Islet of Langerhans (tissue), 1 donor: Measurements from ENCODE around the gene FGF13.

ENCODE experiments used
- FAIRE-seq: peaks from one replicate; lab custom pipeline; 2011; peaks lifted over from hg19 to GRCh38; lab: Jason Lieb, UNC

Gene FGF13

DNA sequence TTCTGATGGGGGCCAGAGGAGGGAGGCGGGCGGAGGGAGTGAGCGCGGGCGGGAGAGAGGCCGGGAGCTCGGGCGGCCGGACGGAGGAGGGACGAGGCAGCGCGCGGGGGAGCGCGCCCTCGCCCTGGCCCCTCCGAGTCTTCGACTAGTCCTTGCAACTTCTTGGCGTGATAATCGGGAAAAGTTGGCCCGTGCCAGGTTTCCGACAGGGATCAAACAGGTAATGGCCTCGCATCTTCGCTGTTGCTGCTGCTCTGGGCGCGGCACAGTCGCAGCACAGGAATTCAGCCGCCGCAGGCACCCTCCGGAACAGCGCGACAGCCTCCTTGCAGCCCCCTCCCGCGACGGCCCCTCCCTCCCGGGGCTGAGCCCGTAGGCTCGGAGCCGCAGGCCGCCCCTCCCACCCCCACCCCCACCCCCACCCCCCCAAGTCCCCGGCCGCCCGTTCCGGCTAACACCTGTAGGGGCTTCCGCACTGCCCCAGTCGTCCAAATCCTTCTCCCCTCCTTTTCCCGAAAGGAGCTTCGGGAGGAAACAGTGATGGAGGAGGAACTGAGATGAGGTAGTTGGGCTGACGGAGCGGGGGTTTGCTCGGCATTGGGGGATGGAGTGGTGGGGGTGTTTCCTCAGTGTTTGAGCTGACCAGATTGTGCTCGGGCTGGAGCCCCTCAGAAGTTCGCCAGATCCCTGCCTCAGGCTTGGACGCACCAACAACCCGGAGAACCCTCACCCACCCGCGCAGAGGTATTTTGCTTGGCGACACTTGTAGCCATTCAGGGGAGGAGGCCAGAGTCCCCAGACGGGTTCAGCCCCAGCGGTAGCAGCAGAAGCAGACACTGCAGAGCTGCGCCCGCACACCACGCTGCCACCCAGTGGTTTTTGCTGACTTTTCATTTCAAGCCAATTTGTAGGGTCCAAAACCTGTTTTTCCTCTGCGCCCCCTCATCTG, at the start of gene FGF13:
Gene FGF13, minus strand, starts transcription at position 319 of the 949 bp plus-strand sequence. CDS start 714 bp downstream, outside the sequence.
- FAIRE-seq, result no peak

DNA sequence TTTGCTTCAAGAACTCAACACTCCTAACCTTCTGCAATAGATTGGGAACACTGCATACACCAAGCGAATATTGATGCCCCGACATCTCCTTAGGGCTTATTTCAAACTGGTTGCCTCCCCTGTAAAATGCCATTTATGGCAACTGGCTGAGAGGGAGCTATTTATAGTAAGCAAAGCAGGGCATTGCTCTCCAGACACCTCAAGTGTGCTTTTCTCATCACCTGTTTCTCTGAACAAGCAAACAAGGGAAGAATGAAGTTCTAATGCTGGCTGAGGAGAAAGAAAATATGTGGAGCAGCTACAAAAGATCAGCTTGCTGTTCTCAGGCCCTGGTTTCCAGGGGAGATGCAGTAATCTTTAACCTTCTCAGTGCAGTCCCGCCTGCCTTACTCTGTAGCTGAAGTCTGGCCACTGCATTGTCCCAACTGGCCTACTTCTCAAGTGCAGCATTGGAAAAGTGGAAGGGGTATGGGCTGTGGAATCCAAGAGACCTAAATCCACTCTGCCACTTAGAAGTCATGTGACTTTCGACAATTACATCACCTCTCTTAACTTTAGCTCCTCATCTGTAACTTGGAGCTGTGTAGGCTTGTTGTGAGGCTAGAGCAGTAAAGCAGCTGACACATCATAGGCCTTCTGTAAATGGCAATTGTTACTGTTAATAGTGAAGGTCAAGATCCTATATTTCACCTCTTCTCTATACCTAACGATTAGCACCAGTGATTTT, 47.9 kb upstream of the FGF13 start:
- no peak for FAIRE-seq

DNA sequence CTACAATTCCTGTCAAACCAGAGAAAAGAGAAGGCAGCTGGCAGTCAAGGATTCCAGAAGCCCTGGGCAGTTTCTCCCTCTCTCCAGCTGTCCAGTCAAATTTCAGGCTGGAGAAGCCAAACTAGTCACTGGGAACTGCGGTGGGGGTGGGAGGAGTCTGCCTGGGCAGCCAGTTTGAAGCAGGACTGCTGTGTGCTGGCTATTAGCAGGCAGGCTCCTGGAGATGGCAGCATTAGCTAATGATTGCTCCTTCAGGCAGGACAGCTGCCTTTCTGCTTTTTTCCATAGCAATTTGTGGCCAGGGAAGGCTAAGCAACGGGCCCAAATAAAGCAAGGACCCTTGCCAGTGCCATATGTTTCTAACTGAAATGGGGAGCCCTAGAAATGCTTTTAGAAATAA, 44.7 kb upstream of the FGF13 start:
- no peak for FAIRE-seq

DNA sequence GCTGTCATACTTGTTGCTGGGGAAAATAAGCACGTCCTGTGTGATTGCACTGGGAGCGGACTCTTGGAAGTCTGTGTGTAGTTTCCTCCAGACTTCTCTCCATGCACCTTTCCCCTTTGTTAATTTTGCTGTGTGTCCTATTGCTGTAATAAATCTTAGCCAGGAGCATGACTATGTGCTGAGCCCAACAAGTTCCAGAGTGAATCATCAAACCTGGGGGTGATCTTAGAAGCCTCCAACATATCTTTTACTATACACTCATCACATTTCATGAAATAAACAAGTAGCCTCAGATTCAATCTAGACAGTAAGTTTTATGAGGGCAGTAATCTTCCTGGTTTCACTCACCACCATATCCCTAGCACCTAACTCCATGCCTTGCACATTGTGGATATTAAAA, 43.3 kb upstream of the FGF13 start:
- no peak for FAIRE-seq

DNA sequence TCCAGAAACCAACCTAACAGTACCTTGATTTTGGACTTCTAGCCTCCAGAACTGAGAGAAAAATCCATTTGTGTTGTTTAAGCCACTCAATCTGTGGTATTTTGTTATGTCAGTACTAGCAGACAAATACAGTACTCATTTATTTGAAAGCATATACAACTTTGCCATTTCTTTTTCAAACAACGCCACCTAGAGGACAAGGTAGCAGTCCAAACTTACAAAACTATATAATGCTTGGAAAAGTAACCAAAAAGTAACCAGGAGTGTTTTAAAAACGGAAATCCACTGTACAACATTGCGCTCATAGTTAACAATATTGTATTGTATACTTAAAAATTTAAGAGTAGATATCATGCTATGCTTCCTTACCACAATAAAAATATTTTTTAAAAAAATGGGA, 37.0 kb upstream of the FGF13 start:
- peak; percentile 91 for FAIRE-seq

DNA sequence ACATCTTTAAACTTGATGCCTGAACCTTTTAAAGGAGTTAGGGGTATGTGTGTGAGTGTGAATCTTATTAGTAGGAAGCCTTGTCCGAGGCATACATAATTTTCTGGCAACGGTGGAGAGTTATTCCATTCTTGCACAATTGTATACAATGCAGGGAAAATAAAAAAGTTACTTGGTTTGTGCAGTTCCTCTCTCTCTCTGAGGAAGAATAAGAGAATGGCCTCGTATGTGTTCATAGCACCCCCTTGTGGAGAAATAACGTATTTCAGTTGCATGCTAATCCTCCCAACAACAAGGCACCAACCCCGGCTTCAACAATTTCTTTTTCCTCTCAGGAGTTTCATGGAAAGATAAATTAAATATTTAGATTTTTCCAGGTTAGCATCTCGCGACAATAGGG, 33.7 kb upstream of the FGF13 start:
- peak; percentile 62 for FAIRE-seq

DNA sequence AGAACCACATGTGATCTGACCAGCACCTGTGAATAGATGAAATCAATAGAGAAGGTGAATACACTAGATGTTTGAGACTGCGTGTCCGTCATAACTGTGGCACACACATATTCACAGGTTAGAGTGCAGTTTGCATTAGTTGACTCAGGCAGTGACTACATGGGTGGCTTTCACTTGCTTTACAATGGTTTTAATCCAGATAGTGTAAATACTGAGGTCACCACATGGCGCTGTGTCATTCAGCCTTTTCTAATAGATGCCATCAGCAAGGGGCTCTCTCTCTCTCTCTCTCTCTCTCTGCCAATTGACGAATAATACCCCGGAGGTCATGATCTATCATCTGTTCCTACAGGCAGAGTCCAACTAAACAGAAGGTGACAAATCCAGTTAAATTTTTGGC, 30.7 kb upstream of the FGF13 start:
- FAIRE-seq, result no peak

DNA sequence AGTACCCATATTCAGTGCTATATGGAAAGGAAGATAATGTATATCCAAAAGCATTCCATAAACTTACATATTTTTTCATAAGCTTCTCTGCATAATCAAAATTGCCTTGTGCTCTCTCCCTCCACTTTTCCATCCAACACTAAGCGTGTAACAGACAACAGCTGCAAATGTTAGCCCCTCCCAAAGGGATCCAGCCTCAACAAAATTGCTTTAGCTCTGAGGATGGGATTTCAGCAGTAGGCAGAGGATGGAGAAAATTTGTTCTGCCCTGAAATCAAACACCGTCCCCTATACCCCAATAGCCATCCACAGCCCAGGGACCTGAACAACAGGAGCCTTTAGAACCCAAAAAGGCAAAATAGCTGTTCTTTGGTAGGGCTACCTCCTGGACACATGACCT, 28.8 kb upstream of the FGF13 start:
- FAIRE-seq, result no peak

DNA sequence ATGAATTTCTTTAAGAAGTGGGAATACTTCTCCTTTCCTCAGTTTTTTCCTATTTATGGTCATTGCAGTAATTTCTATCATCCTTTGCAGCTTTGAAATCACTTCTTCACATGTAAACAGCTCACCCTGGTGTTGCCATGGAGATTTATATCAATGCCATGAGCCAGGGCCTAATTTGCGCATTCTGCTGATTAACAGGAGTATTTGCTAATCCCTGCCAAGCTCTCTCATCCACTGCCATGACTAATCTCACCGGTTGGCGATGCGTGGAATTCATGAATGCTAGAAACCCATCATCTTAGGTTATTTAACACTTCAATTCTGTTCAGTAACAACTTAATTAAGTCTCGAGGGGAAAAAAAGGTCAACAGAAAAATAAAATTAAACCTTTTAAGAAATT, 11.8 kb upstream of the FGF13 start:
- FAIRE-seq, result peak; percentile 62

DNA sequence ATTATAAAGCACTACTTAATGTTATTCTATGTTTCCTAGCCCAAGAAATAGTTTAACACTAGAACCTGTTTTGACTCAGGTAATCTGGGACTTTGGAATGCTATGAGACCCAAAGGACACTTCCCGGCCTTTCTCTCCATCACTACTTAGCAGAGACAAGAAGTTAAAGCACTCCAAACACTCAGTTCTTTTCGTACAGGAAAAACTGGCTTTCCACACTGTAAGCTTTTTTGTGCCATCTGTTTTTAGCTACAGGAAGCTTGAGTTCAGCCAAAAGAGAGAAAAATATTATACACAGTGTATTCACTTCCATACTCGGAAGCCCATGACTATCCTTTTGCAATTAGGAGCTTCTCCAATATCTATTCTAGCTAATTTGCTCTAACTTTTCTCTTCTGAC, 7.9 kb upstream of the FGF13 start:
- no peak for FAIRE-seq

DNA sequence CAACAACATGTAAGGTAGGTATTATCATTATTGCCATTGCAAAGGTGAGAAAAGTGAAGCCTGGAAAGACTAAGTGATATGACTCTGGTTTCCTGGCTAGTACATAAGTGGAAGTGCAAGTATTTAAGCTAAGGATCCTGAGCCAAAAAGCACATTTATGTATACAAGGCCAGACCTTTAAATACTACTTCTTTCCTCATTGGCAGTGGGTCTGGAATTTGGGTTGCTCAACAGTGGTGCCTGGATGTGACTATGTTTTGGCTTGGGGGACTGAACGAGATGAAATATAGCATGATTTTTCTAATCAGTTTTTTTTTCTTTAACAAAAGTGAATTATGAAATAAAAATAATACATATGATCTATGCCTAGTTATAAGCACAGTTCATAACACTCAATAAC, 7.4 kb upstream of the FGF13 start:
- no peak for FAIRE-seq

DNA sequence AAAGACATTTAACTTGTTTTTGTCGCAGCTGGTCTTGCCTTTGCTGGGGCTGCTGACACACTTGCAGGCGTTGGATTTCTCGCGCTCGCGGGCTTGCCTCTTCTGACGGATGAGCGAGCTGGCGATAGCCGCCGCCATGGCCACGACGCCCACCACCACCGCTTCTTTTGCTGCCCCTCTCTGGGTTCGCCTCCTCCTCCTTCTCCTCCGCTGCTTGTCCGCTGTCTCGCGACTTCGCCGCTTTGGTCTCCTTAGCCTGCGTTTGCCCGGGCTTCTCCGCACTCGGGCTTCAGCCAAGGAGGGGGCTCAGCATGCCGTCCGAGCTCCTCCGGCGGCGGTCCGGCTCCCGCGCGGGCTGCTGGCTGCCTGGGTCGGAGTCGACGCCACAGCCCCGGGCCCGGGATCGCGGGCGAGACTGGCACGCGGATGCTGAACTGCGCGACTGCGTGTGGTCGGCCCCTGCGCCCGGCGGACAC, 613 bp downstream of the FGF13 start:
- no peak for FAIRE-seq

DNA sequence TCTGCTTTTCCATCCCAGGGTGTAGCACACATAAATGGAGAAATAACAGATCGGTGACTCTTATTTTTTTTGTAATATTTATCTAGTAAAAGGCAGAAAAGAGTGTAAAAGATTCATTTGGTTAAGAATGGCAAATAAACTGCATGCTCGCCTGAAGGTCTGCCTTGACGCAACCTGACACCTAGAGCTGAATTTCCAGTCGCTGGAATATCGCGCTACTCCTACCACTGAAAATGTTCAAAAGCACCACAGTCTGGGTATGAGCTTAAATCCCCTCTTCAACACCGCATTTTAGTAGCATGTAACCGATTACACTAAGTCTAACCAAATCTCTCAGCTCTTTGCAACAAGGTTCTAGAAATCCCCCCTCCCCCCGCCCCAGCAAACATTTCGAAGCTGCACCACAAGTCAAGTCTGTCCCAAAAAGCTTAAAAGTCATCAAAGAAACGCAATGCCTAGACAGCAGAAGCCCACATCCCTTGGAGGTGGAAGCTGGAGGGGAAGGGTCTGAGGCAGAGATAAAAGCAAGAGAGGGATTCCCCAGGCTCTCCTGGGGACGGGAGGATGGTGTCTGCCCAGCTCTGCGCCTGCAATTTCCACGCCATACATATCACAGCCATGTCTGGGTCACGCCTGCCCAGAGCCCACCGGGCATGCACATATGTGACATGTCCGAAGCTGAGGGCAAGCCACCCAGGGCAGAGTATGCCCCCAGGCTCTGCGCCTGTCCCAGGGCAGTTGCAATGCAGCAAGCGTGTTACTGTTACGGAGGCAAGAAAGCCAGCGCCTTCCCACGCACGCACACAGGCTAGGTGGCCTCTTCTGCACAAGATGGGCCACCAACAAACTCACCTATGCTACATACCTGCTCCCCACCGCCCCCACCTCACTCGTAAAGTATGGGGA, 1.4 kb downstream of the FGF13 start:
- no peak for FAIRE-seq

DNA sequence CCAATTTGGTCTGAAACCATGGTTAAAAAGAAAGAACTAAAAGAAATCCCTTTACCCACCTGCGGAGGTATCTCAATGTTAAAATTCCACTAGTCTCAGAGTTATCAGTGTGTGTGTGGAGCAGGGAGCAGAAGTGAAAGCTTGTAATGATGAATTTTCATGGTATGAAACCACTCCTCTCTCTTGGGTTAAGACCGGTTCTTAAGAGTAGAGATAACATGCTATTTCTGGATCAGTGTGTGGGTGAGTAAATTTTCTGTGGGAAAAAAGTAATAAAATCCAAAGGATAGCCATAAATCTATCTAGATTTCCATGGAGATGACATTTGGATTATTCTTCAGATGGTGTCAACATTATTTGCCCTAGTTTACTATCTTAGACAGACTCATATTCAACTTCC, 3.2 kb downstream of the FGF13 start:
- FAIRE-seq, result no peak

DNA sequence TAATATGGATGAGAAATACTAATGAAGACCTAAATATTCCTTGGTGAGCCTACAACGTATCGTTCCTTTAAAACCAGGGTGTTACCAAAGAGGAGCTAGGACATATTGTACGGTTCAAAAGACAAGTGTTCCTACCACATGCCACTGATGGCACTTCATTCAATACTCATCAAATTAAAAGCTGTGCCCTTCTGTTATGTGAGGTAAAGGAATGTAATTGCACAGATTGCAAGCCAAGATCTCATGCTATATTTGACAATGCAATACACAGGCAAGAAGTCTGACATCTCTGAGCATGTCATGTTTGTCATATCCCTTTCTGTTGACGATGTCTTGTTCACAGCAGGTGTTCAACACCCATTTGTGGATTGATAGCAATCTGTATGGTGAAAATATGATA, 6.9 kb downstream of the FGF13 start:
- no peak for FAIRE-seq

DNA sequence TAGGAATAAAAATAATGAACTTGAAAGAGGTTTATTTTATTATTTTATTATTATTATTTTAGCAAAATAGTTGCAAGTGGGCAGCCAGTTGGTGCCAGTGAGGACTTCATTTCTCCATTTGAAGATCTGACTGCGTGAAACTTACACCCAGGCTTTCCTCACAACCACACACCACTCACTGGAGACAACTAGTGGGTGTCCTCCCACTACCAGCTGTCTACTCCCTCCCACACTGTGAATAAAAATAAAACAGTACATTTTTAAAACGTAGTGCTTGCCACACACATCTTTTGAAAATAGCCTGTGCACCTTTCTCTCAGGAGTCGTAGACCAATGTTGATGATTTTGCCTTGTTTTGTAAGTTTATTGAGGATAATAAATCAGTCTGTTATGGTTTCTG, 7.4 kb downstream of the FGF13 start:
- FAIRE-seq, result no peak

DNA sequence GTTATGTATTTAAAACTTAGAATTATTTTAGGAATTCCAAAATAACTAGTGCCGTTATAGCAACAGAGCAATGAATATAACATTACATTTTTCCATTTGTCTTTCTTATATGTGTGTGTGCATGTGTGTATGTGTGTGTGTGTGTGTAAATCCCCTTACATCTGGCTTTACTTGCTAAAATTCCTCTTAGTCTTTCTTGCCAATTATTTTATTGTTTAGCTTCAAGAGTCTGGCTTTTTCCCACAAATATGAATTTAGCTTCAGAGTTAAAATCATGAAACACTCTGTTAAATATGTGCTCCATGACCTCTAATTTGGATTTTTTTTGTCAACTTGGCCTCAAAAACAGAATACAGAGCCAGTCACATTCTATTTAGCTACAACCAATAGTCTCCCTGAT, 18.9 kb downstream of the FGF13 start:
- FAIRE-seq, result no peak

DNA sequence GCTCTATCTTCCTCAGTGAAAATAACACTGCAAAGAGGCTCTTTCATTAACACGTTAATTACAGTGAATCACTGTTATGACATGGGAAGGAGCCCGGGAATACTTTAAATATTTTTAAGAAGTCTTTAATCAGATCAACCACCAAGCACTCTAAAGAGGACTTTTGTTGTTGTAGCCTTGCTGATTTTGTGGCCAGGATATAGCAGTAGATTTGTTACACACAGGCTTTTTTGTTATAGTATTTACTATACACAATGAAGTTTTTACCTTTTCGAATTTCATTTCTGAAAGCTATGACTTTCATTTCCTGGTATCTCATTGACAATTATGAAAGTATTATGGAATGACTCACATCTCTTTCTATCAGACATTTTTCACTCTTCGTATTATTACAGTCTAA, 20.3 kb downstream of the FGF13 start:
- FAIRE-seq, result no peak

DNA sequence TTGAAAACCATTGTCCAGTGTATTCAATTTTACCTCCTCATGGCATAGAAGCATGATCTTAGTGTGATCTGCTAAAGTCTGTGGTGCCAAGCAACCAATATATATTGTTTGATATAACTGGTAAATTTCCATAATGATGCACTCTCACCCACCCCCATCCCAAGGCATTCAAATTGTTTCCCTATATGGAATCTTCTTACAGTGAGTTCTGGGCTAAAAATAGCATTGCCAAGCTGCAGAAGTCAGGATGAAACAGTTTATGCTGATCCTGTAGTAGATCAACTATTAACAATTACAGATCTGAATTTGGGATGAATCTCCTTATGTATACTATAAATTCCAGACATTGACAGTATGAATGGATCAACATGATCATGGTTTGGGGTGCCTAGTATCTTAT, 20.9 kb downstream of the FGF13 start:
- FAIRE-seq, result no peak

DNA sequence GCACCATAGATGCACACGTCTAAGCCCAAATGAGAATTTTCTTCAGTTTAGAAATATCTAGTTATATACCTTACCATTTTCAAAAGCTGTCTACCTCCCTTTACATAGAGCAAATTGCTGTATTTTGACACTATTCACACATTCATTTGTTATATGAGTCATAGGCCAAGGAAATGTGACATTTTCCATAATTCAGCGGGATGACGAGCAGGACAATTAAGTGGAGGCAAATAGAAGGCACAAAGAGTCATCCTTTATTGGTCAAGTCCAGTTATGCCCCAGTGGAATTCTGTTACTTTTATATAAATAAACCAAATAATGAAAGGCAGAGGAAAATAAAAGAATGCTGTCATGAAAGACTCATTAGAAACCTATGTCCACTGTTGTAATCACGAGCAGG, 27.9 kb downstream of the FGF13 start:
- no peak for FAIRE-seq

DNA sequence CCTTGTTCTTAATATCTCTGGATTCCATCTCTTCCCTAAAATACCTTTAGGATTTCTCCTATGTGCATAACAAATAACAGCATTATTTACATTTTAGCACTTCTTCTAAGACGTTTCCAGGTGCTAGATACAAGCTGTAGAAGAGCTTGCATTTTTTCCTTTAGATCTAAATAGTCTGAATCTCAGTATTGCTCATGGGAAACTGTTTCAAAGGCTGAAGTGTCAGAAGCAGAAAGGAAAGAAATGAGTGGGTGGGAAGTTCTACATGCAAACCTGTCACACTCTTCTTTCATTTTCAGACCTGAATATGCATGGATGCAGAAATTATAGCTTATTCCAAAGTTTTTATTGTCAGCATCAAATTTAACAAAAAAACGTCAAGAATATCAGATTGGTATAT, 41.8 kb downstream of the FGF13 start:
- FAIRE-seq, result no peak

DNA sequence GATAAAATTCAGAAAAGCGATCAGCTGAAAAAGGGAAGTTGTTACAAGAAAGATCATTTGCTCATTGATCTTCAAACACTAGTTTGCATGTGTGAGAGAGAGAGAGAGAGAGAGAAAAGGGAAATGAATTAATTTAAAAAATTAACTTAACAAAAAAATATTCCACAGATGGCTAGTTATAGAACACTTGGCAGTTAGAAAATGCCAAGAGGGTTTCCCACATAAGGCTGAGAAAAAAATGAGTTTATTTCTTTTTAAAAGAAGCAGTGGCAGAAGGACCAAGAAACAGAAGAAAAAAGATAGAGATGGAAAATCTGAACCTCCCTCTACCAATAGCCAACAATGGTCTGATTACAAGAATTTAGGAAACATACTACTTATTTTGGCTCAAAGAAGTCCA, 47.1 kb downstream of the FGF13 start:
- FAIRE-seq, result no peak
